Stimulated activated CD8-positive, alpha-beta memory T cell treated with anti-CD3 and anti-CD28 coated beads, Interleukin-2, amount 100 ng/mL, for 1 hour (primary cell): ENCODE measurements around the gene GALR2.
"Not testable (repeated sequence)": the region's sequence is repeated elsewhere in the genome, so short reads cannot be mapped to it uniquely, and the experiment has no call there.

Experiments used
- DNase-seq, 2 donors: peaks; one replicate each; pipeline ENCODE4 v3.0.0-alpha.2; 2020; ENCODE audit warnings: low read depth in 2 of 2

GALR2 gene

GRCh38 chr17:76049836-76050537 is 24.6 kb upstream of the GALR2 start:
- DNase-seq = no peak

- DNase-seq = no peak
Observed at GRCh38 chr17:76050538-76051467, 23.8 kb upstream of the GALR2 start.

- no peak for DNase-seq
Observed at GRCh38 chr17:76051561-76051960, 23.0 kb upstream of the GALR2 start.

GRCh38 chr17:76053246-76054111 is 21.1 kb upstream of the GALR2 start:
- DNase-seq = no peak

GRCh38 chr17:76054112-76054476 is 20.5 kb upstream of the GALR2 start:
- no peak for DNase-seq

GRCh38 chr17:76056882-76057281 is 17.7 kb upstream of the GALR2 start:
- no peak for DNase-seq

GRCh38 chr17:76058264-76058663 is 16.3 kb upstream of the GALR2 start:
- not testable (repeated sequence) for DNase-seq

- no peak for DNase-seq
Observed at GRCh38 chr17:76063875-76064546, 10.6 kb upstream of the GALR2 start.

GRCh38 chr17:76065775-76066174 is 8.8 kb upstream of the GALR2 start:
- no peak for DNase-seq

GRCh38 chr17:76071531-76072147 is 2.9 kb upstream of the GALR2 start:
- no peak for DNase-seq

GRCh38 chr17:76072148-76072858 is 2.3 kb upstream of the GALR2 start, which contains the start of gene SRP68:
Gene SRP68, minus strand, starts transcription at chr17:76072517. Its CDS starts 26 bp downstream, at chr17:76072491.
- peak; percentile 61 to 72 for DNase-seq

GRCh38 chr17:76075364-76076145 is 974 bp downstream of the GALR2 start:
- no peak for DNase-seq

GRCh38 chr17:76076146-76076764 is 1.7 kb downstream of the GALR2 start:
- no peak for DNase-seq

GRCh38 chr17:76076765-76077583 is 2.4 kb downstream of the GALR2 start:
- DNase-seq = no peak

GRCh38 chr17:76077584-76078110 is 3.1 kb downstream of the GALR2 start:
- no peak for DNase-seq

GRCh38 chr17:76078370-76078769 is 3.8 kb downstream of the GALR2 start:
- DNase-seq = not testable (repeated sequence)

- DNase-seq = no peak
Observed at GRCh38 chr17:76078860-76079534, 4.4 kb downstream of the GALR2 start, which contains the start of gene ZACN. Gene ZACN, plus strand, starts transcription at chr17:76079182. Its CDS starts 83 bp downstream, at chr17:76079265.
